ENCODE results near the gene MACF1. TPM values are rescaled to one million over a fixed set of nuclear protein-coding genes. Genes with fewer than 3 reads are reported as not detected.

MACF1 gene
- total RNA-seq, 4 donors from 2014 or later = 78.7 to 139 (median 113) TPM

DNA sequence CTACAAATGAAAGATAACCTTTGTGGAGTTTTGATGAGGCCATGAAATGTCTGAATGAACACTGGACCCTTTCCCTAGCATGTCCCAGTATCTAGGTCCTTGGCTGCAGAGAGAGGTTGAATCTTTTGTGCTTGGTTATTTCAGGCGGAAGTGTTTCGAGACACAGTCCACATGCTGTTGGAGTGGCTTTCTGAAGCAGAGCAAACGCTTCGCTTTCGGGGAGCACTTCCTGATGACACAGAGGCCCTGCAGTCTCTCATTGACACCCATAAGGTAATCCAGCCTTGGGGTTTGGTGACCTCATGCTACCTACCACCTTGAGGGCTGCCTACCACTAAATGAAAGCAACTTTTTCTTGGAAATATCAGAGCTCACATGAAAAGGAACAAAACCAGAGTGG lies 248.0 kb downstream of the MACF1 start:
- in situ Hi-C loops (cut with MboI; ENCODE audit: low sequenced_read_pairs in 4 of 4) (no loop called here), intact Hi-C loops (cut with DNase I; ENCODE audit: low total_unique reads) (no loop called here)

GRCh38 chr1:39453603-39454002 lies 249.1 kb downstream of the MACF1 start:
- no peaks in the 10 kb centered on the region for H3K9me3 ChIP-seq
- in situ Hi-C loops (cut with MboI; ENCODE audit: low sequenced_read_pairs in 4 of 4) (no loop called here), intact Hi-C loops (cut with DNase I; ENCODE audit: low total_unique reads) (no loop called here)
- no peak overlapping the region for H3K27ac ChIP-seq
- no peaks in the 10 kb centered on the region for H3K27me3 ChIP-seq
- H3K4me3 ChIP-seq = no peak overlapping the region
- ATAC-seq (peak in 1 of 2 donors; percentile 65), DNase-seq (peak; percentile 5 to 65)
- H3K36me3 ChIP-seq = peaks cover 9 to 95% of the 10 kb centered on the region in 2 donors
- H3K4me1 ChIP-seq = no peaks in the 10 kb centered on the region
- TF ChIP-seq CTCF (IDR thresholded peaks at IDR 0.05 in 4 of 5, conservative IDR thresholded peaks at IDR 0.05 in 1 of 5) (no peak), POLR2A (IDR thresholded peaks at IDR 0.05) (no peak)

More for the DNA sequence above, 248.0 kb downstream of the MACF1 start:
- Histone ChIP-seq H3K27me3 (no peaks in the 10 kb centered on the region), H3K36me3 (peaks cover 6 to 95% of the 10 kb centered on the region in 2 donors), H3K9me3 (no peaks in the 10 kb centered on the region), H3K27ac (no peak overlapping the region), H3K4me1 (no peaks in the 10 kb centered on the region), H3K4me3 (no peak overlapping the region)
- TF ChIP-seq CTCF (IDR thresholded peaks at IDR 0.05 in 4 of 5, conservative IDR thresholded peaks at IDR 0.05 in 1 of 5) = no peak
- TF ChIP-seq POLR2A (IDR thresholded peaks at IDR 0.05) = no peak
- ATAC-seq (no peak), DNase-seq (no peak)

GRCh38 chr1:39458991-39459390 lies 254.5 kb downstream of the MACF1 start:
- in situ Hi-C loops (cut with MboI; ENCODE audit: low sequenced_read_pairs in 4 of 4) (no loop called here), intact Hi-C loops (cut with DNase I; ENCODE audit: low total_unique reads) (no loop called here)
- Histone ChIP-seq H3K9me3 (no peaks in the 10 kb centered on the region), H3K27me3 (no peaks in the 10 kb centered on the region), H3K4me1 (no peaks in the 10 kb centered on the region), H3K4me3 (no peak overlapping the region), H3K27ac (no peak overlapping the region), H3K36me3 (peaks cover 15 to 97% of the 10 kb centered on the region in 2 donors)
- ATAC-seq (no peak), DNase-seq (no peak)
- no peak for TF ChIP-seq POLR2A (IDR thresholded peaks at IDR 0.05)
- no peak for TF ChIP-seq CTCF (IDR thresholded peaks at IDR 0.05 in 4 of 5, conservative IDR thresholded peaks at IDR 0.05 in 1 of 5)

GRCh38 chr1:39462074-39462473 lies 257.6 kb downstream of the MACF1 start:
- intact Hi-C loops (cut with DNase I; ENCODE audit: low total_unique reads) = no loop called here
- H3K27me3 ChIP-seq = no peaks in the 10 kb centered on the region
- H3K4me1 ChIP-seq = no peaks in the 10 kb centered on the region
- peaks cover 13 to 95% of the 10 kb centered on the region in 2 donors for H3K36me3 ChIP-seq
- in situ Hi-C loops (cut with MboI; ENCODE audit: low sequenced_read_pairs in 4 of 4) = no loop called here
- no peak overlapping the region for H3K4me3 ChIP-seq
- H3K9me3 ChIP-seq = no peaks in the 10 kb centered on the region
- DNase-seq (no peak), ATAC-seq (peak in 1 of 2 donors; percentile 66)
- TF ChIP-seq POLR2A (IDR thresholded peaks at IDR 0.05) = no peak
- TF ChIP-seq CTCF (IDR thresholded peaks at IDR 0.05 in 4 of 5, conservative IDR thresholded peaks at IDR 0.05 in 1 of 5) = no peak
- no peak overlapping the region for H3K27ac ChIP-seq

Measured in gastrocnemius medialis (tissue), 4 donors.